LHCN-M2 (cell line): ENCODE data around the gene CDH13. TPM values are rescaled to one million over a fixed set of nuclear protein-coding genes. Genes with fewer than 3 reads are reported as not detected.

Experiments
- DNase-seq: peaks from one replicate; pipeline ENCODE4 v3.0.0-alpha.2; 2012; ENCODE audit warnings: low read depth
- total RNA-seq: library from RNA; depleted of rRNA; stranded (reverse); fragments of >200 nt; gene quantifications from 2 replicates; pipeline ENCODE4 v1.2.3, GENCODE V29; 2014

CDH13 gene
- total RNA-seq, 1 experiment from 2014 or later = 140 TPM

GRCh38 chr16:83343935-83344366 lies 717.2 kb downstream of the CDH13 start:
- DNase-seq = peak; percentile 90

- no peak for DNase-seq
Measured at GRCh38 chr16:83345846-83346640, 719.3 kb downstream of the CDH13 start.

- no peak for DNase-seq
Measured at GRCh38 chr16:83348991-83349390, 722.2 kb downstream of the CDH13 start.

DNA sequence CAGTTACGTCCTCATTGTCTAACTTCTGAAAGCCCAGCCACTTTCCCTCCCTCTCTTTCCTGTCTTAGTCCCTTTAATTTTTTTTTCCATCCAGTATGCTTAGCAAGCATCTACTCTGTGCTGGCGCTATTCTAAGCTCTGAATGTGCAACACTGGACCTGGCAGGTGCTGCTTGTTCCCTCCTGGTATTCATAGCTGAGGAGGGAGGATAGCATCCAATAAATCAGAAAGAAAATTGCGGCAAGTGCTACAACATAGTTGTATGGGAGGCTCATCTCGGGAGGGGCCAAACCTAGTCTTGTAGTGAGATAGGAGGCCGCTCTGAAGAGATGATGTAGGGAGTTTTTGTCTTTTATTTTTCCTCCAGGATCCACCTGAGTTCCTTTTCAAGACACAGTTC lies 723.7 kb downstream of the CDH13 start:
- DNase-seq = no peak

DNA sequence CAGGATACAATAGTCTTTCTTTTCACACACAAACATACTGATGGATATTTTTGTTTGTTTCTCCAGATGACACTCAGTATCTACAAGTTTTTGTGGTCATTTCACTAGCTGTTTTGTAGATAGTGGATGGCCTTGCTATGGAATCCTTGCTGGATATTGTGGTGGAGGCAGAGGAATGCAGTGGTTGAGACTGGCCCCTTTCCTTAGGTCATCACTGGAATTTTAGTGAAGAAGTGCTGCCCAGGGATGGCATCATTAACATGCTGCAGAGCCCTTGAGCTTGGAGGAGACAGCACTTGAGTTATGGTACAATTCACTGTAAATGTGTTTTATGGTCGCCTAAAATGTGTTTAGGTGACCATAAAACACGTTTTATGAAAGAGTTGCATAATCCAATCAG lies 725.1 kb downstream of the CDH13 start:
- peak; percentile 24 for DNase-seq

DNA sequence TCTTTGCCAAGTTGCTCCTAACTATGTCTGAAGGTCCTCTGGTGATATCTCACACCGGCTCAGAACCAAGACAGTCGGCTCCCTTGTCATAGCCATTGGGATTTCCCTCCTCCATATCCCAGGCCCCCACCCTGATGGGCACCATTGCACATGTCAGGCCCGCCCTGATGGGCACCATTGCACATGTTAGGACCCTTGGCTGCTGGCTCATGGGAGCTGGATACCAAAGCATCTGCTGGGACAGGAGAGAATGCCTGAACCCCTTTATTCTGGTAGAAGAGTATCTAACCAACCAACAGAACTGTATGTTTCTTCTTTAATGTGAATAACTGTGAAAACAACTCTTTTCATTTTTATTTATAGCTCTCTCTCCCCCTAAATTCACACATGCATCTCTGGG lies 726.5 kb downstream of the CDH13 start:
- no peak for DNase-seq

- DNase-seq = no peak
Measured at GRCh38 chr16:83354015-83354414, 727.2 kb downstream of the CDH13 start.

GRCh38 chr16:83355570-83356218 lies 728.9 kb downstream of the CDH13 start:
- no peak for DNase-seq

DNA sequence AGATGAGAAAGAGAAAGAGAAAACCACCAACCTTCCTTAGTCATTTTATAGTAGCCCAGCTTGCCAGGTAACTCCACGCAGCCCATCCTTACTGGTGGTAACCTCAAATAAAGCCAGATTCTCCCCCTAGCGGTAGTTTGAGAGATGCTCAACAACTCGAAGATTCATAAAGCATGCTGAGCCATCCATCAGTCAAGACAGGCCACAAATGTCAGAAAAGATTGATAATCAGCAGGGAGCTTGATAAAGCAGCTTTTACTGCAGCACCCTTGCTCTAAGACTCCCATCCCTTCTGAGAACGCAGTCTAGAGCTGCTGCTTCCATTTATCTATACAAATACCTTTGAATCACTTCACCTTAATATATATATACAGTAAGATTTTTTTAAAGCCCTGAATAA lies 729.5 kb downstream of the CDH13 start:
- peak; percentile 62 for DNase-seq

GRCh38 chr16:83356986-83357385 lies 730.2 kb downstream of the CDH13 start:
- DNase-seq = no peak

GRCh38 chr16:83363521-83363920 lies 736.8 kb downstream of the CDH13 start:
- DNase-seq = peak; percentile 10

GRCh38 chr16:83365166-83365565 lies 738.4 kb downstream of the CDH13 start:
- no peak for DNase-seq

DNA sequence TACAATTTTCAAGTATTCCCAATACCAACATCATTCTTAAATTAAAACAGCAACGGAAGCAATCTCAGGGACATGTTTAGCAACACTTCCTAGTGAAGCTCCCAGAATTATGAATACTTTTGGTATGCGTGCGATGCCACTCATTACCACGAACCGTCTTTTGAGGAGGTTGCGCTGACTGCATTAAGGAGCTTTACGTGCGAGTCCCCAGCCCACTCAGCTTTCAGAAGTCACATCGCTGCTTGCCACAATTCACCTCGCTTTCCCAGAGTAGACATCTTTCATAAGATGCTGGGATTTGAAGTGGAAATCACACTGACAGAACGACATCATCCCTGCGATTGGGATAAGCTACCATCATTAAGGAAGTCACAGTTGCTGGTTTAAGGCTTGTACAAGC lies 739.5 kb downstream of the CDH13 start:
- DNase-seq = no peak

DNA sequence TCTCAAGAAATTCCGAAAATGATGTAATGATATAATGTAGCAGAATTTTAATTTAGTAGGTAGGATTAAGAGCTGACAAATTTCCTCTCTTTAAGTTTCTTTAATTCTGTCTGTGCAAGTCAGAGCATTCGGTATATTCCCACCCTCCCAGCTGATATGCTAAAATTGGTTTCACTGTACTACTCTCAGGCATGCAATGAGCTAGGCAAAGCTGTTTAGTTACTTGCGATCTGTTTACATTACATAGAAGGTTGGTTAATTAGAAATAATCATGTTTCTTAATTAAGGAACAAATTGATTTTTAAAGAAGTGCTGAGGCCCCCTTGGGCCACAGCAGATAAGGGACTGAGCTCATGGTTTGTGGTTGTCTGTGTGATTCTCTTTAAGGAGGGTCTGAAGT lies 748.2 kb downstream of the CDH13 start:
- DNase-seq = no peak

GRCh38 chr16:83389751-83390150 lies 763.0 kb downstream of the CDH13 start:
- no peak for DNase-seq

GRCh38 chr16:83390759-83391158 lies 764.0 kb downstream of the CDH13 start:
- no peak for DNase-seq

- DNase-seq = no peak
Measured at GRCh38 chr16:83392743-83393142, 766.0 kb downstream of the CDH13 start.

DNA sequence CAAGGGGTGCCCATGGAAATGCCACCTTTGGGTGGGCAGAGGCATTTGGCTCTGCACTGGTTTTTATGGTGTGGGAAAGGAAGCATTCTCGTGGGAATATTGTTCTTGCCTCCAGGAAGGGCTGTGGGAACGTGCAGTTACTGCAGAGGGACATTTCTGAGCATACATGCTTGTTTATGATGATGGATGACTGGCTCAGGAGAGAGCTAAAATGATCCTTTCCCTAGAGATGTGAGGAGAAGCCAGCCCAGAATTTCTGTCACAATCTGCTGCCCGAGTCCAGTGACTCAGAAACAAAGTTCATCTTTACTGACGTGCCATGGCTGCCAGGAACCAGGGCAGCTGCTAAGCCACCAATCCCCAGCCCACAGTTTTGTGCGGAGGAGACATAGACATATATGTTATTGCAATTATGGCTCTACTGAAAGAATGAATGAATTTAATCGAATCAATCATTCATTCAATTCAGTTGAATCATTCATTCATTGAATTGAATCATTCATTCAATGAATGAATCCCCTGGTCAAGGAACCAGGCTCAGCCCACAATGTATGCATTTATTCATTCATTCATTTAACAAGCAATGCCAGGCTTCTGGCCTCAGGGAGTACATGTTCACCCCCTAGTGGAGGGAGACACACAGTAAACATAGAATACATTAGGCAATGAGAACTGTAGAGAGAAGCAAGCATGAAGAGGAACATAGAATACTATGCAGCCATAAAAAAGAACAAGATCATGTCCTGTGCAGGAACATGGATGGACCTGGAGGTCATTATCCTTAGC lies 766.6 kb downstream of the CDH13 start:
- peak; percentile 79 for DNase-seq

GRCh38 chr16:83397601-83398291 lies 771.0 kb downstream of the CDH13 start:
- no peak for DNase-seq

DNA sequence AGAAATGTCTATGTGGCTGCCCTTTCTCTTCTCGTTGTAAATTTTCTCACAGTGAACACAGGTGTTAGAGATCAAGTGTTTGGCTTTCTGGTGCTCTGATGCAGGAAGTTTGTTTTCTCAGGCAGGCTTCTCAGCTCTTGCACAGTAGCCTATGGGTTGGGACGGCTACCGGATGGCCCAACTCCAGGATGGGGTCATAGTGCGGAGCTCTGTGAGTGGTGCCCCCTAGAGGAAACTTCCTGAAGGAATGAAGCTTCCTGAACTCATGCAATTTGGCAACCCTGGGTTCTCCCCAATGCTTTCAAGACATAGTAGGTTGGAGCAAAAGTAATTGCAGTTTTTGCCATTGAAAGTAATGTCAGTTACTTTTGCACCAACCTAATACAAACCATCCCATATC lies 773.5 kb downstream of the CDH13 start:
- no peak for DNase-seq

DNA sequence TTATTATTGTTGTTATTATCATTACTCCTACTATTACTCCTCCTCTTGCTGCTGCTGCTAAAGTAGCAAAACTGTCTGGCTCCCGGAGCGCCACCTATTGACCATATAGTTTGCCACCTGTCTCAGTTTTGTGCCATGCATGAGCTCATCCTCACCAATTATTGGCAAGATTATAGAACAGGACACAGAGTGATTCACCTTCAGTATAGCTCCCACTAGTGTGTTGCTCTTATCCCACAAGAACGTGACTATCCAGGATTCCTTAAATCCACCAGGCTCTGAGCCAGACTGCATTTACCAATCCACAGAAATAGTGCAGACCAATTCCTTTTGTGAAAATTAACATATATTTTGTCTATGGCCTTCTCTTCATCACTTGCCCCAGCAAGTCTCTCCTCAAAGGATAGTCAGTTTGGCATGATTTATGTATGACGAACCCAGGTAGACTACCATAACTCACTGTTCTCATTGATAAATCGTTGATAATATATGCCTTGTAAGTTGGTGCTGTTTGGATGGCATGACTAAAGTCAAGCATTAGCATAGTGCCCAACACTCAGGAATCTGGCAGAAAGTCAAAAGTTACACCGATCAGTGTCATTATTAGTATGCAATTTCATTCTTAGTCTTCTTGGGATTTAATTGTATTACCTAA lies 775.5 kb downstream of the CDH13 start:
- peak; percentile 63 for DNase-seq
